Right lobe of liver (tissue), 6 donors: ENCODE measurements around the gene EIF2B2. TPM values are rescaled to one million over a fixed set of nuclear protein-coding genes. Genes with fewer than 3 reads are reported as not detected.

Experiments used
- ATAC-seq, 4 donors: fragments of 200-7000 bp; cut with Tn5 transposase; one replicate each; pipeline ENCODE4 v1.9.1; 2020; ENCODE audit warnings: mild to moderate bottlenecking in 4 of 4, moderate library complexity in 4 of 4
- DNase-seq, 3 donors: peaks; one replicate each; pipeline ENCODE4 v3.0.0-alpha.2; 2020
- H3K27ac ChIP-seq, 3 donors: fragments of 200-600 bp; one replicate each; pipeline ENCODE4 v1.8.0; 2022
- H3K27me3 ChIP-seq, 2 donors: fragments of 200-600 bp; one replicate each; pipeline ENCODE4 v1.8.0; 2022
- H3K36me3 ChIP-seq, 4 donors: fragments of 200-600 bp; sonication (generic) in 1 of 4; one replicate each; pipeline versions ENCODE4 v1.5.1 to v1.8.0; 2017 to 2022; ENCODE audit warnings: control low read depth in 1 of 4
- H3K4me1 ChIP-seq, 4 donors: fragments of 200-600 bp; sonication (generic) in 1 of 4; one replicate each; pipeline versions ENCODE4 v1.5.1 to v1.8.0; 2017 to 2022; ENCODE audit warnings: control low read depth in 1 of 4
- H3K4me3 ChIP-seq, 3 donors: fragments of 200-600 bp; one replicate each; pipeline ENCODE4 v1.8.0; 2022
- H3K9me3 ChIP-seq, 4 donors: fragments of 200-600 bp; sonication (generic) in 1 of 4; one replicate each; pipeline versions ENCODE4 v1.5.1 to v1.8.0; 2017 to 2022; ENCODE audit warnings: control low read depth in 1 of 4
- CTCF ChIP-seq, 4 donors: fragments of 200-600 bp in 3 of 4; fragments of 450-650 bp in 1 of 4; IDR thresholded peaks; one replicate each; pipeline versions ENCODE4 v1.5.1 to v1.8.0; 2016 to 2022; ENCODE audit warnings: antibody characterized with exemption in 4 of 4, mild to moderate bottlenecking in 2 of 4
- POLR2A ChIP-seq: fragments of 450-650 bp; IDR thresholded peaks from one replicate; pipeline ENCODE4 v1.6.1; 2017; ENCODE audit warnings: antibody characterized with exemption, mild to moderate bottlenecking
- WGBS: methylation state at CpG from one replicate; pipeline ENCODE4 v1.1.6; 2018; ENCODE audit warnings: low coverage, low lambda C conversion rate; ENCODE audit not compliant: insufficient coverage; ENCODE audit errors: missing lambda C conversion rate; 5-methylcytosine and 5-hydroxymethylcytosine counted together
- intact Hi-C, 2 donors: fragments of 100-400 bp; cut with DNase I; formaldehyde crosslinking; loops; one replicate each; pipeline versions ENCODE4 v1.11.2 to v1.14.1; 2022
- total RNA-seq, 6 experiments: library from RNA; depleted of rRNA in 2 of 6; stranded (reverse); fragments of >200 nt in 2 of 6; fragmentation: NEBNext Ultra II Directional in 3 of 6; extraction: Animal tissue kit (Norgen Biotek cat#: 25700) in 3 of 6; gene quantifications; one replicate each; pipeline versions ENCODE4 v1.1.0 to v1.2.4, GENCODE V29; 2016 to 2023
- donor health status: DM: no; HTN: yes; CAD: no.
- donor health status: DM: no; HTN: no; CAD: no.
- donor health status: DM: no; HTN: no; CAD: no.
- donor health status: DM: no; HTN: yes; CAD: no.
- donor health status: DM: no; HTN: yes; CAD: no.

The EIF2B2 gene
- total RNA-seq, 6 experiments from 2014 or later: 16.1 to 37.5 (median 20.1) TPM

GRCh38 chr14:75003250-75004027, 718 bp downstream of the EIF2B2 start:
- H3K27me3 ChIP-seq: no peaks in the 10 kb centered on the region
- peak overlapping the region; percentile 17 to 70 (median 56) for H3K27ac ChIP-seq
- no peak for TF ChIP-seq POLR2A
- no peak for TF ChIP-seq CTCF (IDR thresholded peaks at IDR 0.05)
- ATAC-seq (no peak), DNase-seq (no peak)
- peaks cover 0 to 9% (median 4%) of the 10 kb centered on the region in 4 donors for H3K4me1 ChIP-seq
- intact Hi-C loops: no loop called here
- peaks cover 0 to 30% (median 14%) of the 10 kb centered on the region in 4 donors for H3K36me3 ChIP-seq
- H3K4me3 ChIP-seq: peak overlapping the region; percentile 78 to 88 (median 87)
- 14% methylated on average over 12 of the region's 18 CpGs for WGBS
- no peaks in the 10 kb centered on the region for H3K9me3 ChIP-seq

GRCh38 chr14:75005357-75005756, 2.6 kb downstream of the EIF2B2 start:
- Histone ChIP-seq H3K36me3 (peaks cover 0 to 40% (median 19%) of the 10 kb centered on the region in 4 donors), H3K4me3 (no peak overlapping the region), H3K9me3 (no peaks in the 10 kb centered on the region), H3K27ac (no peak overlapping the region), H3K27me3 (no peaks in the 10 kb centered on the region), H3K4me1 (peaks cover 0 to 12% (median 4%) of the 10 kb centered on the region in 4 donors)
- no peak for ATAC-seq
- DNase-seq: no peak
- intact Hi-C loops: no loop called here
- TF ChIP-seq CTCF (IDR thresholded peaks at IDR 0.05): no peak
- no peak for TF ChIP-seq POLR2A
- WGBS: 94% methylated on average over 3 of the region's 3 CpGs

- no peak overlapping the region for H3K4me3 ChIP-seq
- no peak overlapping the region for H3K27ac ChIP-seq
- 80% methylated on average over 4 of the region's 4 CpGs for WGBS
- intact Hi-C loops: no loop called here
- H3K36me3 ChIP-seq: peaks cover 0 to 47% (median 23%) of the 10 kb centered on the region in 4 donors
- DNase-seq (no peak), ATAC-seq (no peak)
- TF ChIP-seq CTCF (IDR thresholded peaks at IDR 0.05) (no peak), POLR2A (no peak)
- peaks cover 0 to 5% (median under 1%) of the 10 kb centered on the region in 4 donors for H3K4me1 ChIP-seq
- no peaks in the 10 kb centered on the region for H3K9me3 ChIP-seq
- no peaks in the 10 kb centered on the region for H3K27me3 ChIP-seq
Observed at GRCh38 chr14:75009176-75009575, 6.5 kb downstream of the EIF2B2 start.

GRCh38 chr14:75010472-75011093, 7.9 kb downstream of the EIF2B2 start:
- H3K4me1 ChIP-seq: peaks cover 0 to 5% (median 0%) of the 10 kb centered on the region in 4 donors
- DNase-seq: no peak
- 100% methylated on average over 3 of the region's 4 CpGs for WGBS
- peaks cover 0 to 58% (median 31%) of the 10 kb centered on the region in 4 donors for H3K36me3 ChIP-seq
- H3K4me3 ChIP-seq: no peak overlapping the region
- no peak for ATAC-seq
- H3K9me3 ChIP-seq: no peaks in the 10 kb centered on the region
- TF ChIP-seq POLR2A (no peak), CTCF (IDR thresholded peaks at IDR 0.05) (no peak)
- H3K27ac ChIP-seq: no peak overlapping the region
- H3K27me3 ChIP-seq: no peaks in the 10 kb centered on the region
- intact Hi-C loops: no loop called here
